ENCODE measurements around the gene TMEM54.

- no peak for TF ChIP-seq CBFB (IDR thresholded peaks at IDR 0.05; ENCODE audit: low read depth)
- no peak for TF ChIP-seq CREB1 (IDR thresholded peaks at IDR 0.05; ENCODE audit: low read depth)
- no peak for TF ChIP-seq HDAC2 (IDR thresholded peaks at IDR 0.05)
- TF ChIP-seq GABPA (IDR thresholded peaks at IDR 0.05; ENCODE audit: low read depth): no peak
- TF ChIP-seq HCFC1 (IDR thresholded peaks at IDR 0.05; ENCODE audit: low read length): no peak
- TF ChIP-seq CTCF (IDR thresholded peaks at IDR 0.05 in 2 of 3, conservative IDR thresholded peaks at IDR 0.05 in 1 of 3; ENCODE audit: control insufficient read depth in 2 of 3, extremely low read depth in 1 of 3, insufficient read depth in 1 of 3, low read depth in 3 of 3, low read length in 3 of 3): no peak
- TF ChIP-seq MTA3 (IDR thresholded peaks at IDR 0.05; ENCODE audit: borderline replicate concordance, low read length): no peak
- TF ChIP-seq MEF2A (IDR thresholded peaks at IDR 0.05; ENCODE audit: insufficient read depth, low read depth, low read length): no peak
- no peak for TF ChIP-seq MAX (IDR thresholded peaks at IDR 0.05; ENCODE audit: low read depth, low read length)
- no peak for TF ChIP-seq NFIC (IDR thresholded peaks at IDR 0.05; ENCODE audit: low read depth, low read length)
- no peak for TF ChIP-seq SIN3A (IDR thresholded peaks at IDR 0.05; ENCODE audit: low read depth, low read length)
- no peak for TF ChIP-seq CEBPB (IDR thresholded peaks at IDR 0.05; ENCODE audit: borderline replicate concordance in 1 of 2, low read depth in 2 of 2, low read length in 2 of 2)
Observed at GRCh38 chr1:32900956-32901822, at the start of gene TMEM54.

Measured in GM12878 (cell line).